GM12878 (cell line): ENCODE results near the gene HSPB1. TPM values are rescaled to one million over a fixed set of nuclear protein-coding genes. Genes with fewer than 3 reads are reported as not detected.

Experiments used
- CBX5 ChIP-seq: sonication (generic); IDR thresholded peaks from 2 replicates; pipeline ENCODE4 v1.6.1; 2016; ENCODE audit warnings: low read depth, moderate library complexity, mild to moderate bottlenecking, inconsistent platforms
- CEBPB ChIP-seq, 2 experiments: fragments of 150-350 bp in 1 of 2; IDR thresholded peaks; 2 replicates each; pipeline ENCODE4 v1.6.1; 2012 to 2014; ENCODE audit warnings: low read depth in 2 of 2, low read length in 2 of 2, borderline replicate concordance in 1 of 2, inconsistent platforms in 1 of 2
- HCFC1 ChIP-seq: fragments of 150-350 bp; IDR thresholded peaks from 2 replicates; pipeline ENCODE4 v1.6.1; 2014; ENCODE audit warnings: low read length
- HDGF ChIP-seq: fragments of 450-650 bp; IDR thresholded peaks from 2 replicates; pipeline ENCODE4 v1.6.1; 2016; ENCODE audit warnings: antibody characterized with exemption
- KAT2A ChIP-seq: conservative IDR thresholded peaks from 2 replicates; pipeline ENCODE4 v1.6.1; 2011; ENCODE audit warnings: low read depth, low read length; ENCODE audit not compliant: control insufficient read depth
- LARP7 ChIP-seq: fragments of 450-650 bp; IDR thresholded peaks from 2 replicates; pipeline ENCODE4 v1.6.1; 2017; ENCODE audit warnings: mild to moderate bottlenecking
- MYB ChIP-seq: fragments of 150-350 bp; IDR thresholded peaks from 2 replicates; pipeline ENCODE4 v1.6.1; 2014; ENCODE audit warnings: mild to moderate bottlenecking, low read depth, low read length, borderline replicate concordance
- PAX5 ChIP-seq: IDR thresholded peaks from 2 replicates; pipeline ENCODE4 v1.6.1; 2011; ENCODE audit warnings: low read depth, low read length, borderline replicate concordance
- PML ChIP-seq: IDR thresholded peaks from 2 replicates; pipeline ENCODE4 v1.6.1; 2012; ENCODE audit warnings: low read length, inconsistent platforms
- RCOR1 ChIP-seq: conservative IDR thresholded peaks from 2 replicates; pipeline ENCODE4 v1.6.1; 2012; ENCODE audit warnings: low read depth, low read length, improper control_type of control experiment
- SIN3A ChIP-seq: IDR thresholded peaks from 2 replicates; pipeline ENCODE4 v1.6.1; 2012; ENCODE audit warnings: low read depth, low read length, improper control_type of control experiment
- SPI1 ChIP-seq: IDR thresholded peaks from 2 replicates; pipeline ENCODE4 v1.6.1; 2011; ENCODE audit warnings: low read depth, mild to moderate bottlenecking, low read length, moderate library complexity, borderline replicate concordance; ENCODE audit not compliant: insufficient read depth
- SREBF1 ChIP-seq: IDR thresholded peaks from 2 replicates; pipeline ENCODE4 v1.6.1; 2012; ENCODE audit warnings: mild to moderate bottlenecking, low read length
- TAF1 ChIP-seq: IDR thresholded peaks from 2 replicates; pipeline ENCODE4 v1.6.1; 2011; ENCODE audit warnings: mild to moderate bottlenecking, low read depth, low read length, borderline replicate concordance
- TBL1XR1 ChIP-seq: IDR thresholded peaks from 2 replicates; pipeline ENCODE4 v1.6.1; 2012; ENCODE audit warnings: low read depth, low read length, improper control_type of control experiment
- WRNIP1 ChIP-seq: IDR thresholded peaks from 2 replicates; pipeline ENCODE4 v1.6.1; 2011; ENCODE audit warnings: low read depth, low read length, improper control_type of control experiment, borderline replicate concordance
- ZNF24 ChIP-seq: fragments of 450-650 bp; IDR thresholded peaks from 2 replicates; pipeline ENCODE4 v1.6.1; 2017; ENCODE audit warnings: antibody characterized with exemption, mild to moderate bottlenecking
- ZNF622 ChIP-seq: fragments of 450-650 bp; IDR thresholded peaks from 2 replicates; pipeline ENCODE4 v1.6.1; 2017; ENCODE audit warnings: mild to moderate bottlenecking, inconsistent platforms
- polyA plus RNA-seq, 11 experiments: library from polyadenylated mRNA; depleted of rRNA in 4 of 11; unstranded in 6 of 11; stranded (reverse) in 5 of 11; fragments of >200 nt; fragmentation: Nextera tagmentation in 4 of 11; fragmentation: Illumina TruSeq in 1 of 11; extraction: Ambion mirVana in 4 of 11; extraction: Trizol in 1 of 11; gene quantifications; 1 replicate in 1 of 11; 2 replicates in 10 of 11; pipeline versions ENCODE4 v1.2.1 to v1.2.3, GENCODE V29; 2011 to 2016; ENCODE audit warnings: inconsistent platforms in 2 of 11, missing spikeins in 2 of 11, low read depth in 1 of 11
- total RNA-seq, 4 experiments: library from RNA; depleted of rRNA in 3 of 4; stranded (reverse); fragments of >200 nt in 3 of 4; fragmentation: Illumina TruSeq in 1 of 4; extraction: Trizol in 1 of 4; gene quantifications; 2 replicates each; pipeline versions ENCODE4 v1.2.1 to v1.2.3, GENCODE V29; 2013 to 2021
- TF ChIP-seq, protein P1 (sequence below): IDR thresholded peaks from 2 replicates; pipeline ENCODE4 v1.6.1; 2011; ENCODE audit warnings: mild to moderate bottlenecking, low read depth, low read length, moderate library complexity; ENCODE audit not compliant: insufficient replicate concordance
- TF ChIP-seq, protein P2 (sequence below): fragments of 450-650 bp; IDR thresholded peaks from 2 replicates; pipeline ENCODE4 v1.6.1; 2018; ENCODE audit warnings: mild to moderate bottlenecking, low read depth, moderate library complexity; ENCODE audit not compliant: partially characterized antibody
- TF ChIP-seq, protein P3 (sequence below): fragments of 450-650 bp; conservative IDR thresholded peaks from 2 replicates; pipeline ENCODE4 v1.6.1; 2017; ENCODE audit warnings: mild to moderate bottlenecking, moderate library complexity
- TF ChIP-seq, protein P4 (sequence below): fragments of 450-650 bp; IDR thresholded peaks from 2 replicates; pipeline ENCODE4 v1.6.1; 2016; ENCODE audit warnings: mild to moderate bottlenecking
- TF ChIP-seq, protein P5 (sequence below): IDR thresholded peaks from 2 replicates; pipeline ENCODE4 v1.6.1; 2011; ENCODE audit warnings: low read depth, mild to moderate bottlenecking, low read length, moderate library complexity, borderline replicate concordance; ENCODE audit errors: extremely low read depth

HSPB1 gene
- total and polyA plus RNA-seq, 10 of the 15 experiments (the other 5 are each of a cell fraction or from before 2014, with no cell fraction given), result 13.7 to 297 (median 62.0) TPM

DNA sequence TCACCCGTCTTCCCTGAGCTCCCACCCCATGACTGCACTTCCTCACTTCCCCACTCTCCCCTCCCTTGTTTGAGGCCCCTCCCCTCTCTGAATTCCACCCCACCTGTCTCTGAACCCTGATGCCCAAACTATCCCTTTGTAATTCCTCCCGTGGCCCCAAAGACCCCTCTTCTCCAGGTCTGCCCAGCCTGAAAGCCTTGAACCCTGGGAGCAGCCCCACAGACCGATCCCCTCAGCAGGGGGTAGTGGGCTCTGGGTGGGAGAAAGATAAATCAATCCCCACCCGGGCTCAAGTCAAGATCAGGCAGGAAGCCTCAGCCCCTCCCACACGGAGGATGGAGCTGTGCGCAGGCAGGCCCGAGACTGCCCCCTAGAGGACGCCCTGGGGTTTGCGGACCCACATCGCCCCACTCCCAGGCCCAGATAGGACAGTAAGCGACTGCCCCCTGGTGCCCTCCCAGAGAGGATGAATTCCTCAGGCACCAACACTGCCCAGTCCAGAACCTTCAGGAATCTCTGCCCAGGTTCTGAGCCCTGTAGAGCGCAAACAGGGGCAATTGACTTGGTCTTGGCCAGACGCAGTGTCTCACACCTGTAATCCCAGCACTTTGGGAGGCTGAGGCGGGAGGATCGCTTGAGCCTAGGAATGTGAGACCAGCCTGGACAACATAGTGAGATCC, 11.7 kb downstream of the HSPB1 start (continued):
- TF ChIP-seq TAF1 (no peak), SPI1 (no peak), TBL1XR1 (0 out of 2 replicates have a peak, but pooled peaks have one; percentile 56), RCOR1 (0 out of 2 replicates have a peak, but pooled peaks have one; percentile 85), LARP7 (0 out of 2 replicates have a peak, but pooled peaks have one; percentile 38), KAT2A (no peak), CEBPB (IDR thresholded peaks at IDR 0.05; ENCODE audit: borderline replicate concordance in 1 of 2, low read depth in 2 of 2, low read length in 2 of 2) (no peak), HCFC1 (peak; percentile 50), MYB (peak; percentile 25; the same call in 1 of the 2 replicates), PAX5 (0 out of 2 replicates have a peak, but pooled peaks have one; percentile 29), PML (no peak), ZNF24 (no peak), ZNF622 (no peak), SREBF1 (no peak), CBX5 (0 out of 2 replicates have a peak, but pooled peaks have one; percentile 41), SIN3A (no peak), WRNIP1 (0 out of 2 replicates have a peak, but pooled peaks have one; percentile 48), HDGF (peak; percentile 25; the same call in 1 of the 2 replicates)
- TF ChIP-seq, protein P1, sequence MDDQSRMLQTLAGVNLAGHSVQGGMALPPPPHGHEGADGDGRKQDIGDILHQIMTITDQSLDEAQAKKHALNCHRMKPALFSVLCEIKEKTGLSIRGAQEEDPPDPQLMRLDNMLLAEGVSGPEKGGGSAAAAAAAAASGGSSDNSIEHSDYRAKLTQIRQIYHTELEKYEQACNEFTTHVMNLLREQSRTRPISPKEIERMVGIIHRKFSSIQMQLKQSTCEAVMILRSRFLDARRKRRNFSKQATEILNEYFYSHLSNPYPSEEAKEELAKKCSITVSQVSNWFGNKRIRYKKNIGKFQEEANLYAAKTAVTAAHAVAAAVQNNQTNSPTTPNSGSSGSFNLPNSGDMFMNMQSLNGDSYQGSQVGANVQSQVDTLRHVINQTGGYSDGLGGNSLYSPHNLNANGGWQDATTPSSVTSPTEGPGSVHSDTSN, result no peak
- TF ChIP-seq, protein P2, sequence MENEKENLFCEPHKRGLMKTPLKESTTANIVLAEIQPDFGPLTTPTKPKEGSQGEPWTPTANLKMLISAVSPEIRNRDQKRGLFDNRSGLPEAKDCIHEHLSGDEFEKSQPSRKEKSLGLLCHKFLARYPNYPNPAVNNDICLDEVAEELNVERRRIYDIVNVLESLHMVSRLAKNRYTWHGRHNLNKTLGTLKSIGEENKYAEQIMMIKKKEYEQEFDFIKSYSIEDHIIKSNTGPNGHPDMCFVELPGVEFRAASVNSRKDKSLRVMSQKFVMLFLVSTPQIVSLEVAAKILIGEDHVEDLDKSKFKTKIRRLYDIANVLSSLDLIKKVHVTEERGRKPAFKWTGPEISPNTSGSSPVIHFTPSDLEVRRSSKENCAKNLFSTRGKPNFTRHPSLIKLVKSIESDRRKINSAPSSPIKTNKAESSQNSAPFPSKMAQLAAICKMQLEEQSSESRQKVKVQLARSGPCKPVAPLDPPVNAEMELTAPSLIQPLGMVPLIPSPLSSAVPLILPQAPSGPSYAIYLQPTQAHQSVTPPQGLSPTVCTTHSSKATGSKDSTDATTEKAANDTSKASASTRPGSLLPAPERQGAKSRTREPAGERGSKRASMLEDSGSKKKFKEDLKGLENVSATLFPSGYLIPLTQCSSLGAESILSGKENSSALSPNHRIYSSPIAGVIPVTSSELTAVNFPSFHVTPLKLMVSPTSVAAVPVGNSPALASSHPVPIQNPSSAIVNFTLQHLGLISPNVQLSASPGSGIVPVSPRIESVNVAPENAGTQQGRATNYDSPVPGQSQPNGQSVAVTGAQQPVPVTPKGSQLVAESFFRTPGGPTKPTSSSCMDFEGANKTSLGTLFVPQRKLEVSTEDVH, result no peak
- TF ChIP-seq, protein P3, sequence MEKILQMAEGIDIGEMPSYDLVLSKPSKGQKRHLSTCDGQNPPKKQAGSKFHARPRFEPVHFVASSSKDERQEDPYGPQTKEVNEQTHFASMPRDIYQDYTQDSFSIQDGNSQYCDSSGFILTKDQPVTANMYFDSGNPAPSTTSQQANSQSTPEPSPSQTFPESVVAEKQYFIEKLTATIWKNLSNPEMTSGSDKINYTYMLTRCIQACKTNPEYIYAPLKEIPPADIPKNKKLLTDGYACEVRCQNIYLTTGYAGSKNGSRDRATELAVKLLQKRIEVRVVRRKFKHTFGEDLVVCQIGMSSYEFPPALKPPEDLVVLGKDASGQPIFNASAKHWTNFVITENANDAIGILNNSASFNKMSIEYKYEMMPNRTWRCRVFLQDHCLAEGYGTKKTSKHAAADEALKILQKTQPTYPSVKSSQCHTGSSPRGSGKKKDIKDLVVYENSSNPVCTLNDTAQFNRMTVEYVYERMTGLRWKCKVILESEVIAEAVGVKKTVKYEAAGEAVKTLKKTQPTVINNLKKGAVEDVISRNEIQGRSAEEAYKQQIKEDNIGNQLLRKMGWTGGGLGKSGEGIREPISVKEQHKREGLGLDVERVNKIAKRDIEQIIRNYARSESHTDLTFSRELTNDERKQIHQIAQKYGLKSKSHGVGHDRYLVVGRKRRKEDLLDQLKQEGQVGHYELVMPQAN, result no peak
- TF ChIP-seq, protein P4, sequence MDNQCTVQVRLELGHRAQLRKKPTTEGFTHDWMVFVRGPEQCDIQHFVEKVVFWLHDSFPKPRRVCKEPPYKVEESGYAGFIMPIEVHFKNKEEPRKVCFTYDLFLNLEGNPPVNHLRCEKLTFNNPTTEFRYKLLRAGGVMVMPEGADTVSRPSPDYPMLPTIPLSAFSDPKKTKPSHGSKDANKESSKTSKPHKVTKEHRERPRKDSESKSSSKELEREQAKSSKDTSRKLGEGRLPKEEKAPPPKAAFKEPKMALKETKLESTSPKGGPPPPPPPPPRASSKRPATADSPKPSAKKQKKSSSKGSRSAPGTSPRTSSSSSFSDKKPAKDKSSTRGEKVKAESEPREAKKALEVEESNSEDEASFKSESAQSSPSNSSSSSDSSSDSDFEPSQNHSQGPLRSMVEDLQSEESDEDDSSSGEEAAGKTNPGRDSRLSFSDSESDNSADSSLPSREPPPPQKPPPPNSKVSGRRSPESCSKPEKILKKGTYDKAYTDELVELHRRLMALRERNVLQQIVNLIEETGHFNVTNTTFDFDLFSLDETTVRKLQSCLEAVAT, result 0 out of 2 replicates have a peak, but pooled peaks have one; percentile 32
- TF ChIP-seq, protein P5, sequence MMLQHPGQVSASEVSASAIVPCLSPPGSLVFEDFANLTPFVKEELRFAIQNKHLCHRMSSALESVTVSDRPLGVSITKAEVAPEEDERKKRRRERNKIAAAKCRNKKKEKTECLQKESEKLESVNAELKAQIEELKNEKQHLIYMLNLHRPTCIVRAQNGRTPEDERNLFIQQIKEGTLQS, result peak; percentile 28; the same call in 1 of the 2 replicates
